Left ventricle myocardium superior (tissue), 1 donor: Measurements from ENCODE around the gene ACY1. TPM values are rescaled to one million over a fixed set of nuclear protein-coding genes. Genes with fewer than 3 reads are reported as not detected.
A peak's percentile ranks its signal among the peaks of the same experiment; 100 is the strongest.

Source experiments
- ATAC-seq: fragments of 200-7000 bp; cut with Tn5 transposase; one replicate; pipeline ENCODE4 v1.9.1; 2020; ENCODE audit warnings: mild to moderate bottlenecking, moderate library complexity
- DNase-seq: peaks from one replicate; pipeline ENCODE4 v3.0.0-alpha.2; 2020
- intact Hi-C: fragments of 100-400 bp; cut with micrococcal nuclease; formaldehyde crosslinking; loops from one replicate; pipeline ENCODE4 v1.11.0; 2022
- total RNA-seq: library from RNA; stranded (reverse); fragmentation: NEBNext Ultra II Directional; extraction: Animal tissue kit (Norgen Biotek cat#: 25700); gene quantifications from one replicate; pipeline ENCODE4 v1.2.1, GENCODE V29; 2021
- donor health status: DM: no; HTN: yes; CAD: no; lungs with severe emphysema.

Gene ACY1
- total RNA-seq, 1 donor from 2014 or later: 18.5 TPM

- intact Hi-C loops: no loop called here
- DNase-seq (no peak), ATAC-seq (no peak)
Measured at GRCh38 chr3:52018319-52019000, 35.1 kb downstream of the ACY1 start.

- ATAC-seq: peak; percentile 82
- intact Hi-C loops: no loop called here
Measured at GRCh38 chr3:52019352-52020080, 36.2 kb downstream of the ACY1 start.

GRCh38 chr3:52020796-52021195 is 37.5 kb downstream of the ACY1 start:
- intact Hi-C loops: no loop called here
- no peak for ATAC-seq

More at GRCh38 chr3:52019352-52020080, 36.2 kb downstream of the ACY1 start:
- DNase-seq: peak; percentile 90

GRCh38 chr3:52021489-52022268 is 38.3 kb downstream of the ACY1 start:
- ATAC-seq (peak; percentile 53), DNase-seq (peak; percentile 88)
- intact Hi-C loops: no loop called here

More at GRCh38 chr3:52020796-52021195, 37.5 kb downstream of the ACY1 start:
- DNase-seq: no peak

- intact Hi-C loops: no loop called here
- ATAC-seq: peak; percentile 34
- peak; percentile 78 for DNase-seq
Measured at GRCh38 chr3:52022323-52023100, 39.2 kb downstream of the ACY1 start.

- no peak for DNase-seq
- intact Hi-C loops: no loop called here
- no peak for ATAC-seq
Measured at GRCh38 chr3:52023101-52023770, 39.9 kb downstream of the ACY1 start.

- intact Hi-C loops: no loop called here
Measured at GRCh38 chr3:52023860-52024764, 40.8 kb downstream of the ACY1 start.

GRCh38 chr3:52024765-52025452 is 41.6 kb downstream of the ACY1 start:
- peak; percentile 27 for ATAC-seq
- intact Hi-C loops: no loop called here
- no peak for DNase-seq

More at GRCh38 chr3:52023860-52024764, 40.8 kb downstream of the ACY1 start:
- DNase-seq (peak; percentile 47), ATAC-seq (no peak)

- DNase-seq: peak; percentile 60
- intact Hi-C loops: no loop called here
Measured at GRCh38 chr3:52025453-52025852, 42.1 kb downstream of the ACY1 start.

GRCh38 chr3:52026041-52026440 is 42.7 kb downstream of the ACY1 start:
- intact Hi-C loops: no loop called here
- ATAC-seq (peak; percentile 9), DNase-seq (peak; percentile 58)

More at GRCh38 chr3:52025453-52025852, 42.1 kb downstream of the ACY1 start:
- ATAC-seq: no peak

GRCh38 chr3:52028572-52028971 is 45.2 kb downstream of the ACY1 start:
- peak; percentile 94 for DNase-seq

GRCh38 chr3:52029053-52029452 is 45.7 kb downstream of the ACY1 start:
- ATAC-seq (peak; percentile 28), DNase-seq (no peak)
- intact Hi-C loops: no loop called here

More at GRCh38 chr3:52028572-52028971, 45.2 kb downstream of the ACY1 start:
- intact Hi-C loops: no loop called here
- ATAC-seq: peak; percentile 81

GRCh38 chr3:52029535-52029934 is 46.2 kb downstream of the ACY1 start:
- no peak for DNase-seq
- intact Hi-C loops: no loop called here

GRCh38 chr3:52030714-52031310 is 47.5 kb downstream of the ACY1 start:
- DNase-seq (no peak), ATAC-seq (no peak)
- intact Hi-C loops: no loop called here

More at GRCh38 chr3:52029535-52029934, 46.2 kb downstream of the ACY1 start:
- no peak for ATAC-seq

GRCh38 chr3:52031896-52032295 is 48.6 kb downstream of the ACY1 start:
- ATAC-seq (no peak), DNase-seq (no peak)
- intact Hi-C loops: no loop called here

- no peak for DNase-seq
- ATAC-seq: no peak
- intact Hi-C loops: no loop called here
Measured at GRCh38 chr3:52032702-52033408, 49.5 kb downstream of the ACY1 start.
